Measurements from ENCODE around the gene MERTK. TPM values are rescaled to one million over a fixed set of nuclear protein-coding genes. Genes with fewer than 3 reads are reported as not detected.

The MERTK gene
- total RNA-seq, 1 donor from 2014 or later = 20.4 TPM

DNA sequence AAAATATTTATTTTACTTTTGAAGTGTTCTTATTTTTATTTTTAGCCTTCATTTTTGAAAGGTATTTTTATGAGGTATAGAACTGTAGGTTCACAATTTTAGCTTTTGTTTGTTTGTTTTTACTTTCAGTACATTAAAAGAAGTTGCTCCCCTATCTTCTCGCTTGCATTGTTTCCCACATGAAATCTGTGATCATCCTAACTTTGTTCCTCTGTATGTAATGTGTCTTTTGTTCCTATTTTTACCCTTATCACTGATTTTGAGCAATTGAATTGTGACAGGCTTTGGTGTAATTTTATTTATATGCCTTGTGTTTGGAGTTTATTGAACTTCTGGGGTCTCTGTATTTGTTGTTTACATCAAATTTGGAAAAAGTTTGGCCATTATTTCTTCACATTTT is 78.8 kb downstream of the MERTK start:
- no peak for DNase-seq (ENCODE audit: low spot score)

- no peak for DNase-seq (ENCODE audit: low spot score)
Measured at GRCh38 chr2:111978452-111979170, 80.2 kb downstream of the MERTK start.

DNA sequence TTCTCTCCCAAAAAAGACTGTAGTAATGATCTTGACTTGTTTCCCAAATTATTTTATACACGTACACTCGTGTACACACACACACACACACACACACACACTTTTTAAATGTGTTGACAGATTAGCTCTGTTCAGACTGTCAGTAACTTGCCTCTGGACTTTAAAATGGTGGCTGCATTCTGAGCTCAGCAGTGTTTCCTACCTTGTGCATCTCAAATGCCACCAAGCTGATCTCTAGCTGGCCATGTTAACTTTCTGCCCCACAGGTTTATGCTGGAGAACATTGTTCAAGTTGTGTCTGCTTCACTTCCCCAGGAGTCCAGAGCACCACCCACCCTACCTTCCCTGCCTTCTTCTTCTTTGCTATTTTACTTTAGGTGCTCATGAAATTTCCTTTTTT is 83.3 kb downstream of the MERTK start:
- DNase-seq (ENCODE audit: low spot score) = no peak

- DNase-seq (ENCODE audit: low spot score) = no peak
Measured at GRCh38 chr2:111982822-111983221, 84.4 kb downstream of the MERTK start.

DNA sequence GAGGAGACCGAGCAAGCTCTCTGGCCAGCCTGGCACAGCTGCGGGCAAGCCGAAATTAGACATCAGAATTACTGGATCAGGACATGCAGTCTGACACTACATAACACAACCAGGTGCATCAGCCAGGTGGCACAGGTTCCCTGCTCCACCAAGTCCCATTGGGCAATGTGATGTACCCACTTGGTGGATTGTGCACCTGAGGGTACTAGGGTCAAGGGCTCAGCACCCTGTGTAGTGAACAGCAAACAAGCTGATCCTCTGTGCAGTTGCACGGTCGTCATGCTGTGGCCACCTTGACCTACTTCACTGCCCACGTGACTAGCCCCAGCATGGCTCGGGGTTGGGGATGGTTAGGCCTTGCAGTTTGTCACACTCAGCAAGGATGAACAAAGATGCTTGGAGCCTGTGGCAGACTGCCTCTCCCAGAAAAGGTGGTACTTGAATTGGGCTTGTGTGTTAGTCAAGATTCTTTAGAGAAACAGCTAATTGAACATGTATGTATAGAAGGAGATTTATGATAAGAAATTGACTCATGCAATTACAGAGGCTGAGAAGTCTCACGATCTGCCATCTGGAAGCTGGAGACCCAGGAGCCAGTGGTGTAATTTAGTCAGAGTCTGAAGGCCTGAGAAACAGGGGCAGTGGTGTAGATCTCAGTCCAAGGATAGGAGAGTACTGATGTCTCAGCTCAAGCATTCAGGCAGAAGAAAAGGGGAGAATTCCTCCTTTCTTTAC is 85.2 kb downstream of the MERTK start:
- no peak for DNase-seq (ENCODE audit: low spot score)

GRCh38 chr2:111984213-111984604 is 85.8 kb downstream of the MERTK start:
- no peak for DNase-seq (ENCODE audit: low spot score)

GRCh38 chr2:111985514-111985913 is 87.1 kb downstream of the MERTK start:
- DNase-seq (ENCODE audit: low spot score) = no peak

- DNase-seq (ENCODE audit: low spot score) = no peak
Measured at GRCh38 chr2:111986116-111986900, 87.9 kb downstream of the MERTK start.

DNA sequence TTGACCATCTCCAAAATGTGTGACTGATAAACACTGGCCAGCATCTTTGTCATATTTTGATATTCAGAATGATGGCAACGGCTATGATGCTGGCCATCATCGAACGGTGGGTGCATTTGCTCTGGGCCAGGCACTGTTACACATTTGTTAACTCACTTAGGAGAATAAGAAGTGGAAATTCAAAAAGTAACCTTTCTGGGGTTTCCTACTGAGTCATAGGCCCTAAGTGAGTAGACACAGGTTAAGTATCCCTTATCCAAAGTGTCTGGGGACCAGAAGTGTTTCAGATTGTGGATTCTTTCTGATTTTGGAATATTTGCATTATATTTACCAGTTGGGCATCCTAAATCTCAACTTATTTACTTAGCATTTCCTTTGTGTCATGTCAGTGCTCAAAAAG is 92.0 kb downstream of the MERTK start:
- DNase-seq (ENCODE audit: low spot score) = no peak

DNA sequence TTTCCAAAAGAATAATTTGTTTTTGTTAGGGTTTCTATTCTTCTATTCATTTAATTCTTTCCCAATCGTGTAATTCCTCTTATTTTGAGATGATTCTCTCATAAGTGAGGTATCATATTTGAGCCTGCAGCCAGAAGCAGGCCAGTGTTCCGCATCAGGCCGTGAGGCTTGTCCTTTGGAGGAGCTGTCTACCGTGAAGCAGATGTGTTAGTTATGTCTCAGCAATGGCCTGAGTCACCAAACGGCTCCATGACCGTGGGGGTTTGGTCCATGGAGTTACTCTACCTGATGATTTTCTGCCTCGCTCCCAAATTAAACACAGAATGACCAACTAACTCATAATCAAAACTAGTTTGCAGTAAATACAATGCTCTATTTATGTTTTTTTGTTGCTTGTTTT is 92.4 kb downstream of the MERTK start:
- DNase-seq (ENCODE audit: low spot score) = no peak

GRCh38 chr2:111994042-111994441 is 95.6 kb downstream of the MERTK start:
- DNase-seq (ENCODE audit: low spot score) = no peak

GRCh38 chr2:111995148-111995547 is 96.7 kb downstream of the MERTK start:
- no peak for DNase-seq (ENCODE audit: low spot score)

DNA sequence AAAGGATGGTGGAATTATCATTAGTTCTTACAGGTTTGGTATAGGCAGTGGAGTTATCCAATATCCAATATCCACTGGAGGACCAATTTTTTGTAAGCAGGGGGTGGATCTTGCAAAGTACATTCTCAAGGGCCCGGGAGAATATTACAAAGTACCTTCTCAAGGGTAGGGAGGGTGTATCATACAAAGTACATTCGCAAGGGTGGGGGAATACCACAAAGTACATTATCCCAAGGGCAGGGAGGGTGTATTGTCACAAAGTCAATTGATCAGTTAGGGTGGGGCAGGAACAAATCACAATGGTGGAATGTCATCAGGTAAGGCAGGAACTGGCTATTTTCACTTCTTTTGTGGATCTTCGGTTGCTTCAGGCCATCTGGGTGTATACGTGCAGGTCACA is 101.4 kb downstream of the MERTK start:
- DNase-seq (ENCODE audit: low spot score) = no peak

GRCh38 chr2:112000399-112001135 is 102.2 kb downstream of the MERTK start:
- DNase-seq (ENCODE audit: low spot score) = no peak

- no peak for DNase-seq (ENCODE audit: low spot score)
Measured at GRCh38 chr2:112001136-112001715, 102.8 kb downstream of the MERTK start.

DNA sequence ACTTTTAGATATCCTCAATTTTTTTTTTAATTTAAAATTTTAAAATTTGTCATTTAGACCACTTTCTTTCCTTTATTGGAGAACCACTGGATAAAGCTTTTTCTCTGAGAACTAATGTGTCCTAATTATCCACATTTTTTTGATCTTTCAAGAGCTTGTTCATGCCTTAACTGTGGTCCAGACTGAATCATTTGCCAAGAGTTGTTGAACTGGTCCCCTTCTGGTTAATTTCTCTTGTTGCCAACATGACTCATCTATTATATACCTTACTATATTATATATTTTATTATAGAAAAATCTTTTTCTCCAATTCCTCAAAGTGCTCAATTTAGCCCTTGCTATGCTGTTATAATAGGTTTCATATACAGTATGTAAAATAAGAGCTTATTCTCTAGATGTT is 103.5 kb downstream of the MERTK start:
- DNase-seq (ENCODE audit: low spot score) = no peak

- DNase-seq (ENCODE audit: low spot score) = no peak
Measured at GRCh38 chr2:112003576-112004252, 105.3 kb downstream of the MERTK start.

- DNase-seq (ENCODE audit: low spot score) = peak; percentile 53
Measured at GRCh38 chr2:112004253-112004645, 105.8 kb downstream of the MERTK start.

GRCh38 chr2:112005406-112006075 is 107.1 kb downstream of the MERTK start:
- no peak for DNase-seq (ENCODE audit: low spot score)

DNA sequence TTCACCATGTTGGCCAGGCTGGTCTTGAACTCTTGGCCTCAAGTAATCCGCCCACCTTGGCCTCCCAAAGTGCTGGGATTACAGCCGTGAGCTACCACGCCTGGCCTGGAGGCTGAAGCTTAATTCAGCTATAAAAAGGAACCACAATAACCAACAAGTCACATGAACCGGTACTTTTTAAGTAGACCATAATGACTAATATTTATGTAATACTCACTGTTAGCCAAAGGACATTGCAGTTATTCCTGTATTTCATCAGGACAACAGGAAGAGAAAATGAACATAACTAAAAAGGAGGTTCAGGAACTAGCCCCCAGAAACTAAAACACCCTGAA is 107.6 kb downstream of the MERTK start:
- DNase-seq (ENCODE audit: low spot score) = no peak

- no peak for DNase-seq (ENCODE audit: low spot score)
Measured at GRCh38 chr2:112007493-112007892, 109.1 kb downstream of the MERTK start.
